Memory B cell (primary cell): ENCODE measurements around the gene SLC25A41.

ENCODE experiments used
- ATAC-seq: fragments of 150-1000 bp; cut with Tn5 transposase; 2 replicates; pipeline ENCODE4 v1.10.0; 2021; ENCODE audit warnings: low read depth, mild to moderate bottlenecking, moderate library complexity
- DNase-seq, 2 donors: peaks; one replicate each; pipeline ENCODE4 v3.0.0; 2022; ENCODE audit warnings: low spot score in 2 of 2
- H3K27ac Mint-ChIP-seq: one replicate; pipeline ENCODE4 v1.8.0; 2022; ENCODE audit warnings: mild to moderate bottlenecking, moderate library complexity, mixed read lengths
- H3K27me3 Mint-ChIP-seq: one replicate; pipeline ENCODE4 v1.8.0; 2022; ENCODE audit warnings: mixed read lengths
- H3K36me3 Mint-ChIP-seq: one replicate; pipeline ENCODE4 v1.8.0; 2022; ENCODE audit warnings: mild to moderate bottlenecking, mixed read lengths
- H3K4me1 Mint-ChIP-seq: one replicate; pipeline ENCODE4 v1.8.0; 2022; ENCODE audit warnings: mixed read lengths
- H3K4me3 Mint-ChIP-seq: one replicate; pipeline ENCODE4 v1.8.0; 2022; ENCODE audit warnings: mild to moderate bottlenecking, moderate library complexity, mixed read lengths
- H3K9me3 Mint-ChIP-seq: one replicate; pipeline ENCODE4 v1.8.0; 2022; ENCODE audit warnings: mixed read lengths

SLC25A41 gene

DNA sequence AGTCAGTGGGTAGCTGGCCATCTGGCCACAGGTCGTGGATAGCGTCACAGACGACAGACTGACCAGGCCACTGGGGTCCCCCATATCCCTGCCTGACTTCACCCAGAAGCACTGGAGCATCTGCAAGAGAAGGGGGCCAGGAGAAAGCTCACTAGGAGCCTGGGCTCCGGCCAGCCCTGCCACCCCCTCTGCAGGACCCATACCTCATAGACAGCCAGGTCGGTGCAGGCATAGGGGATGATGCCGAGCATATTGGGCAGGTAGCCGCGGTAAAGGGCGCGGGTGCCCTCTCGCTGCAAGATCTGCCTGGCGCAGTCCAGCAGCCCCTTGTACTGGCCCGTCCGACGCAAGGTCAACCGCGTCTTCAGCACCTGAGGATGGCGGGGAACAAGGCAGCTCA is 6.4 kb downstream of the SLC25A41 start:
- no peak for DNase-seq
- no peak for ATAC-seq
- H3K4me3 Mint-ChIP-seq: no peak overlapping the region
- H3K4me1 Mint-ChIP-seq: peaks cover 21% of the 10 kb centered on the region
- no peaks in the 10 kb centered on the region for H3K36me3 Mint-ChIP-seq
- H3K9me3 Mint-ChIP-seq: no peaks in the 10 kb centered on the region
- H3K27me3 Mint-ChIP-seq: peaks cover 3% of the 10 kb centered on the region
- H3K27ac Mint-ChIP-seq: no peak overlapping the region

DNA sequence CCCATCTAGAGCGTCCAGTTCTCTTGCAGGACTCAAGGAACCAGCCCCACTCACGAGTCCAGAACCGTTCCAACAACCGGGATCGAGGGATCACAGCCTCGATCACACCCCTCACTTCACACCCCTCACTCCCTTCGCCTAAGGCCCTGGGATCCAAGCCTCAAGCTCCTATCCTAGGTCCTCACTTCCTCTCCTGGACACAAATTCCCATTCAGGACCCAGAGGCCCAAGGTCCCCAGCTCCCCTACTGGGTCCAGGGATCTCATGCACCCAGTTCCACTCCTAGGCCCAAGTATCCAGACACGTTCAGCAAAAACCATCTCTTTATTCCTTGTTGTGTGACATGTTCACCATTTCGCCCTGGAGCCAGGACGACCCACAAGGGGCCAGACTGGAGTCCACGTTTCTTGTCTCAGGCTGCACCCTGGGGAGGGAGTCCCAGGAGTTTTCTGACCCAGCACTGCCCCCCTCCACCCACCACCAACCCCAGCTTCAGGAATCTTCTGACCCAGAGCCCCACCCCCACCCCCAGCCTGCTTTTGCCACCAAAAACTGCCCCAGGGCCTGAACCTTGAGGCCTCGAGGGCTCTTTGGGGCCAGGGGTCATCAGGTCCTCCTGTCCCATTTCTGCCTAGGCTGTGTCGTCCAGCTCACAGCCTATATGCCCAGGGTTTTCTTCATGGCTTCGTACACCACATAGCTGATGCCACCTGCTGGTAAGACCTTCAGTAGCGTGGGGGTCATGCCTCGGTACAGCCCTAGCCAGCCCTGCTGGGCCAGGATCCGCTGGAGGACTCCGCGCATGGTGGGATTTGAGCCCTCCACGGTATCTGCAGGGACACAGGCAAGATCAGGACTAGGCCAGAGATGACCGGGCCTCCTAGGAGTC is 7.6 kb downstream of the SLC25A41 start:
- H3K4me1 Mint-ChIP-seq: peaks cover 24% of the 10 kb centered on the region
- H3K4me3 Mint-ChIP-seq: peak overlapping the region; percentile 80
- no peaks in the 10 kb centered on the region for H3K27me3 Mint-ChIP-seq
- no peaks in the 10 kb centered on the region for H3K36me3 Mint-ChIP-seq
- H3K27ac Mint-ChIP-seq: peak overlapping the region; percentile 89
- H3K9me3 Mint-ChIP-seq: no peaks in the 10 kb centered on the region
- no peak for ATAC-seq
- no peak for DNase-seq

DNA sequence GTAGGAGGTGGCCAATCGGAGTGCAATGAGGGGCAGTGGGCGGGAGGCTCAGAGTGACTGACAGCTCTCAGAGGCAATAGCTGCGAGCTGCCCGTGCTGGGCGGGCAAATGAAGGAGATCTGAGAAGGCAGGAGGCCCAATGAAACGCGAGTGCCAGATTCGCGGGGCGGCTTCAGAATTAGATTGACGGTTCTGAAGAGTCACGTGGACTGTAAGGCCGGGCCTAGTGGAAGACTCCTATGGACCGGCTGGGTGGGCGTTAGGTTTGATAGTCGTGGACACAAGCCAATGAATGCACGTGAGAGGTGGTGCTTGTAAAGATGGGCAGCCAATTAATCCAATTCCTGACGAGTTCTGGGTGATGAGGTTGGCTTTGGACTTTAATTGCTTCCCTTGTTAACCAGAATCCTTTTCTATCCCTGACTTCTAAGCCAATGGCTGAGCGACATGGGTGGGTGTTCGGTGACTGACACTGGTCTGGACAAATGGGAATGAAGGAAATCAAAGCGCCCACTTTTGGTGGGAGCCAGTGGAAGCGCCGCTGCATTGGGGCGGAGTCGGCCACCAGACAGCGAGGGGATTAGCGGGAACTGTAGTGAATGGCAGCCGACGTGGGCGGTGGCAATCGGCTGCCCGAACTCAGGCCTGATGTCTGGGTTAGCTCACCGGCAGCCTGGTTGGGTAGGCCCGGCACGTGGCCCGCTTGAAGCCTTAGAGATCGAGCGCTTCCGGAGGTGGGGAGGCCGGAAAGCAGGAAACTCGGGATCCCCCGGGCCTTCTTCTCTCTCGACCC is 8.4 kb downstream of the SLC25A41 start:
- peak; percentile 81 for ATAC-seq
- H3K27ac Mint-ChIP-seq: peak overlapping the region; percentile 89
- no peaks in the 10 kb centered on the region for H3K9me3 Mint-ChIP-seq
- H3K36me3 Mint-ChIP-seq: no peaks in the 10 kb centered on the region
- H3K4me1 Mint-ChIP-seq: peaks cover 26% of the 10 kb centered on the region
- no peaks in the 10 kb centered on the region for H3K27me3 Mint-ChIP-seq
- DNase-seq: peak; percentile 93 to 97
- H3K4me3 Mint-ChIP-seq: peak overlapping the region; percentile 74

DNA sequence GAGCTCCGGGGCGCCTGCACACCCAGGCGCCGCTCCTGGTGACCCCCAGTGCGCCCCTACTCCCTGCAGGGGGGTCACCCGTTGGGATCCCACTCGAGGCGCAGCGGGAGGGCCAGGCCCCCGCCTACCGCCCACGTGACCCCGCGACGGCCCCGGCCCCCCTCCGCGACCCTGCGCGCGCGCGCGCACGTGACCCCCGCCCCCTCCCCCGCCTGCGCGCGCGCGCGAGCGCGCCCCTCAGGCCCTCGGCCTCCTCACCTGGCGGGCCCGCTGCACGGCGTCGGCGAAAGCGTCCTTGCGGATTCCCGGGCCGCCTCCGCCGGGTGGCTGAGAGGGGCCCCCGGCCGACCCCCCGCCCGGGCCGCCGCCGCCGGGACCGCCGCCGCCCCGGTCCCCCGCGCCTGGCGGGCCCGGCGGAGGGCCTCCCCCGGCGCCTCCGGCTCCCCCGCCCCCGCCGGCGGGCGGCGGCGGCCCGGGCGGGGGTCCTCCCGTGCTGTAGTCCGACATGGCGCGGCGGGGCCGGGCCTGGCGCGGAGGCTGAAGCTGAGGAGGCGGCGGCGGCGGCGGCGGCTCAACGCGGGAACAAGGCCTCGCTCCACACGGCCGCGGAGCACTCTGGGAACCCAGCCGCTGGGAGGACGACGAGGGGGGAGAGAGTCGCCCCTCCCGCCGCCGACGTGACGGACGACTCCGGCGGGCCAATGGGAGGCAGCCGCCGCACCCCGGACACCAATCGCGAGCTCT is 9.2 kb downstream of the SLC25A41 start, which contains the start of gene KHSRP:
Gene KHSRP, minus strand, starts transcription at position 617 of the 744 bp plus-strand sequence. Its CDS starts 110 bp downstream, at position 507.
- Mint-ChIP-seq H3K36me3 (no peaks in the 10 kb centered on the region), H3K4me1 (peaks cover 23% of the 10 kb centered on the region), H3K27ac (peak within 1 kb of the TSS; percentile 89), H3K4me3 (peak within 1 kb of the TSS; percentile 86), H3K9me3 (no peaks in the 10 kb centered on the region), H3K27me3 (no peaks in the 10 kb centered on the region)
- no peak for ATAC-seq
- DNase-seq: peak in 1 of 2 donors; percentile 27

DNA sequence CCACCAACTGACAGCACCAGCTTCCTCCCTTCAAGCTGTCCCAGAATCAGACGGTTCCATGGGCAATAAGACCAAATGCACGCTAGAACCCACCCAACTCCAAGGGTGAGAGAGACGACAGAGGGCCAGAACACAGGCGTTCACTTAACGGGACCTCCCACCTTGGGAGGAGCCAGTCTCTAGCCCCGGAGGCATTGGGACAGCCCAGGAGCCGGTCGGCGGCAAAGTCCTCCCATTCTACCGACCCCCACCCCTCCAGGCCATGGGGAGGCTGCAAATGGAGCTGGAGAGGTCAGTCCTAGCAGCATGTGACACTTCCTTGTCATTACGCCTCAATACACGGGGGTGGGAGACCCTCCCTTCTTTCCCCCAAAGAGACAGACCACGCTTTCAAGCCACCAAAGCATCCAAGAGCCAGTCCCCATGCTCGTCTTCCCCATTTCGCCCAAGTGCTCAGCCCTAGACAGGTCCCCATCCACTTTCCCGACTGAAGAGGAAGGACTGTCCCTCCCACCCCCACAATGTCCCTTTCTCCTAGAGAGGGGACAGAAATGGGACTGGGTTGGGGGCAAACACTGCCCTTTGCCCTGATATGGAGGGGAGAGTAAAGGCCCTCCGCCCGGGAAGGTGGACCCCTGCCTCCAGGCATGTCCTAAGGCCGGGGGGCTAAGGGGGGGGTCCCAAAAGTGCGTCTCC is 9.9 kb downstream of the SLC25A41 start:
- Mint-ChIP-seq H3K36me3 (peaks cover 6% of the 10 kb centered on the region), H3K9me3 (no peaks in the 10 kb centered on the region), H3K27me3 (no peaks in the 10 kb centered on the region), H3K27ac (no peak overlapping the region), H3K4me1 (peaks cover 22% of the 10 kb centered on the region), H3K4me3 (peak overlapping the region; percentile 86)
- DNase-seq (no peak), ATAC-seq (no peak)

DNA sequence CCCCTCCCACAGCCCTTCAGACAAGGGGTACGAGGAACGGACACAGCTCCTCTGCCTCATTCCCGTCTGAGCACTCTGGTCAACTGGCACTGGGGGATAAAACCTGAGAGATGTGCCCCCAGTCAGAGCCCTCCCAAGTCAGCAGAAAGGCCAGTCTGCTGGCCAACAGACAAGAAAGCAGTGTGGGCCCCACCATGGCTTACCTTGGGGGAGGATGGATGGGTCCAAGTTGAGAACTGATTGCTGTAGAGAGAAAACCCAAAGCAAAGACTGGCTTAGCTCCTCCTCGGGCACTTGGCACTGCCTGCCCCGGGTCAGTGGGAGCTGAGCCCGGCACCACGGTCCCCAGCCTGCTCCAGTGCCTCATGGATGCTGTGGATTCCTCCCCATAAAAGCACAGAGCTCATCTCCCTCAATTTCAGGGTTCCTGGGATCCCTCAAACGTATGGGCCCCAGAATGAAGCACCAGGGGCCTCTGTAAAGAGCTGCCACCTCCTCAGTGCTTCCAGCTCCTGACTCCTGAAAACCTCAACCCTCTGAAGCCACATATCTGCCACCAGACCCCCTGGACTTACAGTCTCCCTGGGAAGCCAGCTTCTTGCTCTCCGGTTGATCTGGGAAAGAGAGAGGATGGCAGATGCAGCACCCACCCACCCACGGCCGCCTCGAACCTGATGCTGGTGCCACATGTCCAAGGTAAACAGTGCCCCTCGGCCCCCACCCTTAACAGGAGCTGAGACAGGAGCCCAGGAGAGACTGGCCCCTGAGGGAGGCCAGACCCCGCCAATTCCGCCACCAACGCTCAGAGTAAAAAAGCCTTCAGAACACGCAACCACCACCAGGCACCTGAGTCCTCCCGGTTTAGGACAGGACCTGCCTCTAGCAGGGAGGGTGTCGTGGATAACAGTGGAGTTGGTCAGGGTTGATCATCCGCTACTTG is 12.2 kb downstream of the SLC25A41 start:
- H3K27me3 Mint-ChIP-seq: no peaks in the 10 kb centered on the region
- no peak overlapping the region for H3K4me3 Mint-ChIP-seq
- H3K9me3 Mint-ChIP-seq: no peaks in the 10 kb centered on the region
- DNase-seq (no peak), ATAC-seq (no peak)
- H3K27ac Mint-ChIP-seq: no peak overlapping the region
- H3K4me1 Mint-ChIP-seq: peaks cover 22% of the 10 kb centered on the region
- peaks cover 8% of the 10 kb centered on the region for H3K36me3 Mint-ChIP-seq

DNA sequence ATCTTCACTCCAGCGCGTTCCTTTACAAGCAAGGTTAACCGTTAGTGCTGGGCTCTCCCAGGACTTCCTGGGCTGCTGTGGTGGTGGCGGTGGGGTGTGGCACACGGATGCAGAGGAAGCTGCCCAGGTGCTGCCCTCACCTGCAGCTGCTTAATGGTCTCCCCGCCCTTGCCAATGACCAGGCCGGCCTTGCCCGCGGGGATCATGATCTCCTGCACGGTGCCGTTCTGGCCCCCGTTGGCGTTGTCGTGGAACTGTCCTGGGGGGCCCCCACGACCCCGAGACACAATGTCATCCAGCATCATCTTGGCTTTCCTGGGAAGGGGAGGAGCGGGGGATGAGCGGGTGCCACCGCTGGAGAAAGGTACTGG is 15.0 kb downstream of the SLC25A41 start:
- Mint-ChIP-seq H3K36me3 (peaks cover 19% of the 10 kb centered on the region), H3K27ac (no peak overlapping the region)
- no peak for ATAC-seq

DNA sequence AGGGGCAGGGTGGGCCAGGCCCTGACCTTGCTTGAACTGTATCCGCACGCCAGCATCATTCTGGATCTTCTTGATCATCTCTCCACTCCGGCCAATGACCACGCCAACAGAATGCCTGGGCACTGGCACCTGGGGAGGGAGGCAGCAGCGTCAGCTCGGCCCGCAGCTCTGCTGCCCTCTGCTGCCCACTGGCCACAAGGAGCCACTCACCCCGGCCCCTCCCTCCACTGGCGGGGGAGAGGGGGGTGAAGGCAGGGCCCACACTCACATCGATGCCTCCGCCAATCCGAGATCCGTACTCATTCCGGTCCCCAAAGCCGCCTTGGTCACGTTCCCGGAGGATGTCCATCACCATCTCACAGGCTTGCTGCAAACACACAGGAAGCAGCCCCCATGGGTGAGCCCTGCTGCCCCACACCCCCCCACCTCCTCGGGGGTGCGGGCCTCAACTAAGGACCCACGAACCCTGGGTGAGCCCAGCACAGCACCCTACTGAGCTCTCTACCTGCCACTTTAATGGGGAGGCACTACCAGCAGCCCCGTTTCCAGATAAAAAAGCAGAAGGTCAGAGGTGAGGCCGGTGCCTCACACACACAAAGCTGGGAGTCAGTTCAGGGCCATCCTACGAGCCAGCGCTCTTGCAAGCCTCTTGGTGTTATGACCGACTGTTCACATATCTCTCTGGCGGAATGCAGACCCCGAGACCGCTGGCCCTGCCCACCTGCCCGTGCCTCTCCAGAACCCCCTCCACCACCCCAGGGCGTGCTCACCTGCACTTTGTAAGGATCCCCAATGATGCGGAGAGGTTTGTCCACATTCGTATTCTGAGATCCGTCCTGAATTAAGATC is 15.6 kb downstream of the SLC25A41 start:
- ATAC-seq (no peak), DNase-seq (no peak)
- Mint-ChIP-seq H3K4me3 (no peak overlapping the region), H3K4me1 (peaks cover 11% of the 10 kb centered on the region), H3K36me3 (peaks cover 19% of the 10 kb centered on the region), H3K27me3 (no peaks in the 10 kb centered on the region), H3K27ac (no peak overlapping the region), H3K9me3 (no peaks in the 10 kb centered on the region)

More for the DNA sequence above, 15.0 kb downstream of the SLC25A41 start:
- H3K4me3 Mint-ChIP-seq: no peak overlapping the region
- no peak for DNase-seq
- H3K9me3 Mint-ChIP-seq: no peaks in the 10 kb centered on the region
- peaks cover 16% of the 10 kb centered on the region for H3K4me1 Mint-ChIP-seq
- H3K27me3 Mint-ChIP-seq: no peaks in the 10 kb centered on the region

DNA sequence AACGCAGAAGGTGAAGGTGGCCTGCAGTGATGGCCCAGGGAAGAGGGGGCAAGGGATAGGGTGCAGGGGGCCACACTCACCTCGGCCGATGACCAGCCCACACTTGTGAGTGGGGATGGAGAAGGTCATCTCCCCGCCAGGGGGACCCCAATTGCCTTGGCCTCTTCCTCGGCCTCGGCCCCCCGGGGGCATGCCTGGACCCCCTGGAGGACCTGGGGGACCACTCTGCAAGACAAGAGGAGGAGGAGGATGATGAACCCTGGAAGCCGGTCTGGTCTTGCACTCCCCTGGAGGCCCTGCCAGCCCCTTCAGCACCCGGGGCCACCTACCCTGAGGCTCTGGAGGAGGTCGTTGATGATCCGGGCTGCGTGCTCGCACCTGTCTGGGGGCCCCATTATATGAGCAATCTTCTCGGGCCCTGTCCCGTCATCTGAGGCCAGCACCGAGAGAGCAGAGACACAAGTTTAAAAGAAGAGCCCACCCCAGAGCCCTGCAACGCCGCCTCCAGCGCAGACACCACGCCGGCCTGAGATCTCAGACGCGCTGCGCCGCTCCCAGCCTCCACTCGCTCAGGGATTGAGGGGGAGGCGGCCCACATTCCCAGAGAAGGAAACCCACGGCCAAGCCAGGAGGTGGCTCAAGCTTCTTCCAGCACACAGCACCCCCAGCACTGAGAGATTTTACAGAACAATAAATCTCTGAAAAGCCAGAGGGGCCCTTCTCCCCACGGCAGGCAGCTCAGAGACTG is 16.7 kb downstream of the SLC25A41 start:
- H3K27me3 Mint-ChIP-seq: no peaks in the 10 kb centered on the region
- H3K9me3 Mint-ChIP-seq: no peaks in the 10 kb centered on the region
- H3K36me3 Mint-ChIP-seq: peaks cover 19% of the 10 kb centered on the region
- peaks cover 4% of the 10 kb centered on the region for H3K4me1 Mint-ChIP-seq
- DNase-seq: no peak
- no peak overlapping the region for H3K4me3 Mint-ChIP-seq
- ATAC-seq: no peak
- H3K27ac Mint-ChIP-seq: no peak overlapping the region

DNA sequence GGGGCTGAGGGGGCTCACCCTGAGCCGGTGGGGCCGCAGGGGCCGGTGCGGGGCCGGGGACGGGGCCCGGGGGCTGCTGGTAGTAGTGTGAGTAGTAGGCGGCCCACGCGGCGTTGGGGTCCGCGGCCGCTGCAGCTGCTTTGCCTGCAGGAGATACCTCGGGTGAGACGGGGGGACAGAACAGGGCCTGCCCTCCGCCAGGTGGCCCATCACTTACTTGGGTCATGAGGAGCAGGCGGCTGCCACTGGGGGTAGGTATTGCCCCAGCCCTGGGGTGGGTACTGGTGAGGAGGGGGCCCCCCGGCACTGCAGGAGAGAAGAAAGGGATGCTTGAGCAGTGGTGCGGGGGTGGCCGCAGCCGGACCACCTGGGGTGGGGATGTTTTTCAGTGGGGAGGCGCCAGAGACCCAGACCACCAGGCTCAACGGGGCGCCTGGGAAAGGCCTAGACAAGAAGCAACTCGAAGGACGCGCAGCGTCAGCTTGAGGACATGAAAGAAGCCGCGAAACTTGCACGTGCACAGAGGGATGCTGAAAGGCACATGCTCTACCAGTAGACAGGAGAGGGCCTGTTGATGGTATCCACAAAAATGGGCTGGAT is 17.9 kb downstream of the SLC25A41 start:
- DNase-seq (no peak), ATAC-seq (no peak)
- no peaks in the 10 kb centered on the region for H3K27me3 Mint-ChIP-seq
- H3K27ac Mint-ChIP-seq: no peak overlapping the region
- no peak overlapping the region for H3K4me3 Mint-ChIP-seq
- no peaks in the 10 kb centered on the region for H3K4me1 Mint-ChIP-seq
- no peaks in the 10 kb centered on the region for H3K9me3 Mint-ChIP-seq
- peaks cover 19% of the 10 kb centered on the region for H3K36me3 Mint-ChIP-seq
